ENCODE results near the gene SOX8. TPM values are rescaled to one million over a fixed set of nuclear protein-coding genes. Genes with fewer than 3 reads are reported as not detected.

Gene SOX8
- polyA plus RNA-seq, 3 donors = not detected

- no peaks in the 10 kb centered on the region for H3K79me2 ChIP-seq (ENCODE audit: insufficient read depth, low read length)
- intact Hi-C loops (cut with micrococcal nuclease) = no loop called here
- H3K4me1 ChIP-seq (ENCODE audit: control insufficient read depth in 1 of 2, insufficient read depth in 2 of 2, low read length in 2 of 2) = peaks cover 12 to 21% of the 10 kb centered on the region in 2 donors
- TF ChIP-seq, protein P1, sequence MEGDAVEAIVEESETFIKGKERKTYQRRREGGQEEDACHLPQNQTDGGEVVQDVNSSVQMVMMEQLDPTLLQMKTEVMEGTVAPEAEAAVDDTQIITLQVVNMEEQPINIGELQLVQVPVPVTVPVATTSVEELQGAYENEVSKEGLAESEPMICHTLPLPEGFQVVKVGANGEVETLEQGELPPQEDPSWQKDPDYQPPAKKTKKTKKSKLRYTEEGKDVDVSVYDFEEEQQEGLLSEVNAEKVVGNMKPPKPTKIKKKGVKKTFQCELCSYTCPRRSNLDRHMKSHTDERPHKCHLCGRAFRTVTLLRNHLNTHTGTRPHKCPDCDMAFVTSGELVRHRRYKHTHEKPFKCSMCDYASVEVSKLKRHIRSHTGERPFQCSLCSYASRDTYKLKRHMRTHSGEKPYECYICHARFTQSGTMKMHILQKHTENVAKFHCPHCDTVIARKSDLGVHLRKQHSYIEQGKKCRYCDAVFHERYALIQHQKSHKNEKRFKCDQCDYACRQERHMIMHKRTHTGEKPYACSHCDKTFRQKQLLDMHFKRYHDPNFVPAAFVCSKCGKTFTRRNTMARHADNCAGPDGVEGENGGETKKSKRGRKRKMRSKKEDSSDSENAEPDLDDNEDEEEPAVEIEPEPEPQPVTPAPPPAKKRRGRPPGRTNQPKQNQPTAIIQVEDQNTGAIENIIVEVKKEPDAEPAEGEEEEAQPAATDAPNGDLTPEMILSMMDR (IDR thresholded peaks at IDR 0.05) = no peak
- Mint-ChIP-seq H3K4me3 (no peak overlapping the region), H3K4me1 (peaks cover 11% of the 10 kb centered on the region), H3K27me3 (ENCODE audit: low read depth in 3 of 3) (peaks cover 15 to 30% (median 17%) of the 10 kb centered on the region in 3 donors), H3K36me3 (peaks cover 13 to 14% of the 10 kb centered on the region in 2 donors), H3K27ac (no peak overlapping the region), H3K9me3 (peaks cover 3 to 14% (median 7%) of the 10 kb centered on the region in 7 donors)
- WGBS (ENCODE audit: insufficient coverage) = 93% methylated on average over 32 of the region's 32 CpGs
- no peak overlapping the region for H2AFZ ChIP-seq (ENCODE audit: insufficient read depth, low read depth, low read length, poor library complexity, severe bottlenecking)
- no peak for DNase-seq
- H4K20me1 ChIP-seq (ENCODE audit: insufficient read depth, low read length) = no peaks in the 10 kb centered on the region
- H3K27ac ChIP-seq (ENCODE audit: low read depth in 1 of 2, low read length in 2 of 2) = no peak overlapping the region
- peaks cover 2 to 7% of the 10 kb centered on the region in 2 donors for H3K36me3 ChIP-seq (replicated peaks in 1 of 2; ENCODE audit: control insufficient read depth in 1 of 2, insufficient read depth in 2 of 2, low read length in 2 of 2)
- no peak overlapping the region for H3K4me2 ChIP-seq (replicated peaks; ENCODE audit: extremely low read depth, low read length, poor library complexity, severe bottlenecking)
- H3K9me3 ChIP-seq (replicated peaks in 1 of 2; ENCODE audit: control insufficient read depth in 1 of 2, insufficient read depth in 1 of 2, low read length in 2 of 2) = peaks cover 0 to 10% of the 10 kb centered on the region in 2 donors
- no peak overlapping the region for H3K9ac ChIP-seq (ENCODE audit: insufficient read depth, low read length, poor library complexity, severe bottlenecking)
- no peak overlapping the region for H3K4me3 ChIP-seq (replicated peaks in 1 of 3; ENCODE audit: low read depth in 2 of 3, low read length in 3 of 3)
- H3K27me3 ChIP-seq (ENCODE audit: control insufficient read depth in 2 of 2, insufficient read depth in 2 of 2, low read length in 2 of 2) = peaks cover 0 to 15% of the 10 kb centered on the region in 2 donors
These were observed 9.1 kb upstream of the SOX8 start for GRCh38 chr16:972316-973002.

DNA sequence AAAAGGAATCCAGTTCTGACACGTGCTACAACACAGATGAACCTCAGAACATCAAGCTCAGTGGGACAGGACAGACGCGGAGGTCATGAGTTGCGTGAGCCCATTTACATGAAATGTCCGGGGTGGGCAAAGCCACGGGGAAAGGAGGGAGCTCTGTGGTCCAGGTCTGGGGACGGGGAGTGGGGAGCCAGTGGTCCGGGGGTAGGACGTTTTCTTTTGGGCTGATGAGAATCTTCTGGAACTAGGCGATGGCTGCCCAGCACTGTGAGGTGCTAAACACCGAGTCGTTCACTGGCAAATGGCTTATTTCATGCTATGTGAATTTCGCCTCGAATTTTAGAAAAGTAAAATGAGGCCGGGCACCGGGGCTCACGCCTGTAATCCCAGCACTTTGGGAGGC is 8.2 kb upstream of the SOX8 start:
- H3K4me2 ChIP-seq (replicated peaks; ENCODE audit: extremely low read depth, low read length, poor library complexity, severe bottlenecking) = no peak overlapping the region
- H3K9me3 ChIP-seq (replicated peaks in 1 of 2; ENCODE audit: control insufficient read depth in 1 of 2, insufficient read depth in 1 of 2, low read length in 2 of 2) = peaks cover 0 to 3% of the 10 kb centered on the region in 2 donors
- Mint-ChIP-seq H3K9me3 (peaks cover 1 to 8% (median 6%) of the 10 kb centered on the region in 7 donors), H3K27ac (peak overlapping the region in 1 of 7 donors; percentile 14), H3K4me3 (peak overlapping the region in 1 of 2 donors; percentile 37), H3K27me3 (ENCODE audit: low read depth in 3 of 3) (peaks cover 17 to 38% (median 24%) of the 10 kb centered on the region in 3 donors), H3K36me3 (peaks cover 6 to 8% of the 10 kb centered on the region in 2 donors), H3K4me1 (peaks cover 11% of the 10 kb centered on the region)
- no peak overlapping the region for H2AFZ ChIP-seq (ENCODE audit: insufficient read depth, low read depth, low read length, poor library complexity, severe bottlenecking)
- H3K4me3 ChIP-seq (replicated peaks in 1 of 3; ENCODE audit: low read depth in 2 of 3, low read length in 3 of 3) = no peak overlapping the region
- H4K20me1 ChIP-seq (ENCODE audit: insufficient read depth, low read length) = no peaks in the 10 kb centered on the region
- no peak overlapping the region for H3K9ac ChIP-seq (ENCODE audit: insufficient read depth, low read length, poor library complexity, severe bottlenecking)
- intact Hi-C loops (cut with micrococcal nuclease) = no loop called here
- DNase-seq = no peak
- peaks cover 12 to 21% of the 10 kb centered on the region in 2 donors for H3K4me1 ChIP-seq (ENCODE audit: control insufficient read depth in 1 of 2, insufficient read depth in 2 of 2, low read length in 2 of 2)
- peaks cover 0 to 19% of the 10 kb centered on the region in 2 donors for H3K27me3 ChIP-seq (ENCODE audit: control insufficient read depth in 2 of 2, insufficient read depth in 2 of 2, low read length in 2 of 2)
- H3K27ac ChIP-seq (ENCODE audit: low read depth in 1 of 2, low read length in 2 of 2) = no peak overlapping the region
- H3K36me3 ChIP-seq (replicated peaks in 1 of 2; ENCODE audit: control insufficient read depth in 1 of 2, insufficient read depth in 2 of 2, low read length in 2 of 2) = no peaks in the 10 kb centered on the region
- TF ChIP-seq, protein P1 (IDR thresholded peaks at IDR 0.05) = no peak
- WGBS (ENCODE audit: insufficient coverage) = 96% methylated on average over 17 of the region's 17 CpGs
- no peaks in the 10 kb centered on the region for H3K79me2 ChIP-seq (ENCODE audit: insufficient read depth, low read length)
